GM18907 (cell line): ENCODE data around the gene GDI1.

Experiments used
- ATAC-seq: cut with Tn5 transposase; IDR thresholded peaks from one replicate; pipeline ENCODE4 v1.9.1; 2021; ENCODE audit warnings: mild to moderate bottlenecking, moderate library complexity; ENCODE audit not compliant: unreplicated experiment

GDI1 gene

DNA sequence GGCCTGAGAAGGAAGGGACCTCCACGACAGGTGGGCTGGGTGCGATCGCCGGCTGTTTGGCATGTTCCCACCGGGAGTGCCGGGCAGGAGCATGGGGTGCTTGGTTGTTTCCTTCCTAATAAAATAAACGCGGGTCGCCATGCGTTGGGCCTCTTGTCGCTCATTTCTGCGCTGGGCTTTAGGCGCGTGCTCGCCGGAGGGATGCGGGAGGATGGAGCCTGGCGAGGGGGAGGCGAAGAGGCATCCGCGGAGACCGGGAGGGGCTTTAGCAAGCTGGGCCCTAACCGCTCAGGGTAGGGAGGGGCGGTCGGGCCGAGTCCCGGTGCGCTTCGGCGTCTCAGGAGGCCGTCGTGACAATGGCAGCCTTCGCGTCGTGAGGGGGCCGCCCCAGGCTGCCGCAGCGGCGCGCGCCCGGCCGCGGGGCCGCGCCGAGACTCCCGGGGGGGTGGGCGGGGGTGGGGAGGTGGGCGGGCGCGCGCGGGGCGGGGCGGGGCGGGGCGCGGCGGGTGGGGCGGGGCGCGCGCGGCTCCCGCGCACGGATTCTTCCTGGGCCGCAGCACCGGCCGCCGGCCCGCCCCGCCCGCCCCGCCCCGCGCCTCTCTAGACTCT lies 476 bp upstream of the GDI1 start:
- ATAC-seq, result no peak

DNA sequence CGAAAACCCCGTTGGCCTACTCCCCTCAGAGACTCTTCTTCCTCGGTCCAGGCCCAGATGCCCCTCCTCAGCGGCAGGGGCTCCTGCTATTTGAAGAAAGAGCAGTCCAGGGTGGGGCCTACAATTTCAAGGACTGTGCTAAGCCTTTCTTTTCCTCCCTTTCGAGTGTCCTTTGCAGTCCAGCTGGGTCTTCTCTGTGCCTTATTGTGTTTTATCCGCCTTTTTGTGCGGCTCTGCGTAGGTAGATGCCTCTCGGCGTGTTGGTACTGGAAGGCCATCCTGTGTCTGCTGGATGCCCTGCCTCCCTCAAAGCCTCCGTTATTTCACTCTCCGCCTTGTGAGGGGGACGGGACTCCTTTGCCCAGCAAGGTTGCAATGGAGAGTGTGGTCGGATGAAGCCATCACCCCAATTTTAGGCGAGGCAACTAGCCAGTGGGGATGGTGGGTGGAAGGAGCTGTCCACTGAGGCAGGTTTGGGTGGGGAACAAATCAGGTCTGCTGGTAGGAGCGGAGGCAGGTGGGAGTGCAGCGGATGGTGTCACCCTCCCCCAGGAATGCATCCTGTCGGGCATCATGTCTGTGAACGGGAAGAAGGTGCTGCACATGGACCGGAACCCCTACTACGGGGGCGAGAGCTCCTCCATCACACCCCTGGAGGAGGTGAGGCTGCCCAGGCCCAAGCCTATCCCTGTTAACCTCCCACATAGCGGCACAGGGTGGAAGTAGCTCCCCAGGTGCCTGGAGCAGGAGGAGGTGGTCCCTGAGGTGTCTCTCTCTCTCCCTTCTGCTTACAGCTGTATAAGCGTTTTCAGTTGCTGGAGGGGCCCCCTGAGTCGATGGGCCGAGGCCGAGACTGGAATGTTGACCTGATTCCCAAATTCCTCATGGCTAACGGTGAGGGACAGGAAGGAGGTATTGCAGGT lies 1.3 kb downstream of the GDI1 start:
- ATAC-seq, result no peak

DNA sequence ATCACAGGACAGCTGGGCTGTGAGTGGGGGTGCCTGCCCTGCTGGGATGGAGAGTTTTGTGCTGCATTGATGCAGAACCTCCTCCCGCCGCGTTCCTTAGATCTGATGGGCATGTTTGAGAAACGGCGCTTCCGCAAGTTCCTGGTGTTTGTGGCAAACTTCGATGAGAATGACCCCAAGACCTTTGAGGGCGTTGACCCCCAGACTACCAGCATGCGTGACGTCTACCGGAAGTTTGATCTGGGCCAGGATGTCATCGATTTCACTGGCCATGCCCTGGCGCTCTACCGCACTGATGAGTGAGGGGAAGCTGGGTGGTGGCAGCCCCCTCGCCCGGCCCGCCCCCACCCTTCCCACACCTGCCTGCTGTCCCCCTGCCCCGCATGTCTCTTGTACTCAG lies 2.9 kb downstream of the GDI1 start:
- ATAC-seq, result no peak

DNA sequence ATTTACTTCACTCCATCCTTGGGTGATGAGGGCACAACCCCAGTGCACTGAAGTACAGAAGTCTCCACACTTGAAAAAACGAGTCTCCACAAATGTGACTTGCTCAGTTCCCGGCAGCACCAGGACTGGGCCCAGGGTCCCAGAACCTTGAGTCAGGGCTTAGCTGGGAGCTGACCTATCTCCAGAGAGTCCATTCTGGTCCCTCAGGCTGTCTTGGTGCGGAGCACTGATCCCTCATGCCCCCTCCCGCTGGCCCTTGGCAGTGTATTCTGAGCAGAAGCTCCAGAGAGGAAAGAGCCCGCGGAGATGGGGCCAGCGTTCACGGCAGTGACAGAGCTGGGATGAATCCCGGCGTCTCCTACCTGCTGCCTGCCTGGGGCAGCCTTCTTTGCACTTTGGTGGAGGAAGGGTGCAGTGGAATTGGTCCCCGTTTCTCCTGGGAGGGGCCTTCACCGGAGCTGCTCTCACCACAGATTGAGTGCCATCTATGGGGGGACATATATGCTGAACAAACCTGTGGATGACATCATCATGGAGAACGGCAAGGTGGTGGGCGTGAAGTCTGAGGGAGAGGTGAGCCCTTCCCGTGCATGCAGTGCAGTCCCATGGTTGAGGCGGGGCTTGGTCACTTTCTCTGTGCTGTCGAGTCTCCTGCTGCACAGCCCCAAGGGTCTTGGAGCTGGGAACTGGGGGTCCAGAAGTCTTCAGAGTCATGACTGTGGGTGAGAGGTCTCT lies 3.8 kb downstream of the GDI1 start:
- no peak for ATAC-seq

DNA sequence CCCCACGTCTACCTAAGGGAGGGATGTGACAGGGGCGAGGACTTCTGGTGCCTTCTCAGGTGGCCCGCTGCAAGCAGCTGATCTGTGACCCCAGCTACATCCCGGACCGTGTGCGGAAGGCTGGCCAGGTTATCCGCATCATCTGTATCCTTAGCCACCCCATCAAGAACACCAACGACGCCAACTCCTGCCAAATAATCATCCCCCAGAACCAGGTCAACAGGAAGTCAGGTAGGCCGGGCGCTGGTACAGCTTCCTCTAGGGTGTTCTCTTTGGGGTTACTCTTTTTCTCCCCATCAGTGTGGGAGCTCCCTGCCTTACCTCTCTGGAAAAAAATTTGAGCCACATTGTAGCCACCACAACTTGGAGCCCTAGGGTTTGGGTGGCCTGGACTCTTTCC lies 4.6 kb downstream of the GDI1 start:
- no peak for ATAC-seq

DNA sequence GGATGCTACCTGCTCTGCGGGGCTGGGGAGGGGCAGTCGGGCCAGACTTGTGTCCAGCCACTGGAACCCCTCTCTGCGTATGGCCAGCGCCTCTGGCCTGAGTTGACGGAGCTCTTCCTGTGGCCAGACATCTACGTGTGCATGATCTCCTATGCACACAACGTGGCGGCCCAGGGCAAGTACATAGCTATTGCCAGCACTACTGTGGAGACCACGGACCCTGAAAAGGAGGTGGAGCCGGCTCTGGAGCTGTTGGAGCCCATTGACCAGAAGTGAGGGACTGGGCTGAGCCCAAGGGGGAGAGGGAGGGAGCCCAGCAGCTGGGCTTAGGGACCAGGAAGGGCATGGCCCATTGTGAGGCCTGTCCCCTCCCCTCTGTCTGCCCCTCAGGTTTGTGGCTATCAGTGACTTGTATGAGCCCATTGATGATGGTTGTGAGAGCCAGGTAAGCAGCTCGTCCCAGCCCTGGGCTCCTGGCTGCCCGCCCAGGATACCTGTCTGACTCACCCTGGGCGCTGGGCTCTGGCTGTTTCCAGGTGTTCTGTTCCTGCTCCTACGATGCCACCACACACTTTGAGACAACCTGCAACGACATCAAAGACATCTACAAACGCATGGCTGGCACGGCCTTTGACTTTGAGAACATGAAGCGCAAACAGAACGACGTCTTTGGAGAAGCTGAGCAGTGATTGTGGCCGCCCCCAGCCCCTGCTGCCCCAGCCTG lies 5.2 kb downstream of the GDI1 start:
- ATAC-seq, result no peak

DNA sequence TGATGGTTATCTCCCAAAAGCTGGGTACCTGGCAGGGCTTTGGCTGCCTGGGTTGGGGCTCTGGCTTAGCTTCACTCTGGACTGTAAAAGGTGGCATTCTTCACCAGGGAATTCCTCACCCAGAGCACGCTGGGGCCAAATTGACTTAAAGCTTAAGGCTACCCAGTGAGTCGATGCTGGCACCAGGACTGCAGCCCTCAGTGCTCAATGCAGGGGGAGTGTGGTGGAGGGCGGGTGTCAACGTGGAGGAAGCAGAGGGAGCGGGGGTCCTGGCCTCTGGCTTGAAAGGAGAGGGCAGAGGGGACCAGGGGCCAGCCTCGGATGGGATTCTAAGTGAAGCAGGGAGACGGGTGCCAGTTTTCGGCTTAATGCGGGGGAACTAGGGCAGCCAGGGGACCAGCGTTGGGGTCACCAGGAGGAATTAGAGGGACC lies 6.5 kb downstream of the GDI1 start:
- ATAC-seq, result no peak

DNA sequence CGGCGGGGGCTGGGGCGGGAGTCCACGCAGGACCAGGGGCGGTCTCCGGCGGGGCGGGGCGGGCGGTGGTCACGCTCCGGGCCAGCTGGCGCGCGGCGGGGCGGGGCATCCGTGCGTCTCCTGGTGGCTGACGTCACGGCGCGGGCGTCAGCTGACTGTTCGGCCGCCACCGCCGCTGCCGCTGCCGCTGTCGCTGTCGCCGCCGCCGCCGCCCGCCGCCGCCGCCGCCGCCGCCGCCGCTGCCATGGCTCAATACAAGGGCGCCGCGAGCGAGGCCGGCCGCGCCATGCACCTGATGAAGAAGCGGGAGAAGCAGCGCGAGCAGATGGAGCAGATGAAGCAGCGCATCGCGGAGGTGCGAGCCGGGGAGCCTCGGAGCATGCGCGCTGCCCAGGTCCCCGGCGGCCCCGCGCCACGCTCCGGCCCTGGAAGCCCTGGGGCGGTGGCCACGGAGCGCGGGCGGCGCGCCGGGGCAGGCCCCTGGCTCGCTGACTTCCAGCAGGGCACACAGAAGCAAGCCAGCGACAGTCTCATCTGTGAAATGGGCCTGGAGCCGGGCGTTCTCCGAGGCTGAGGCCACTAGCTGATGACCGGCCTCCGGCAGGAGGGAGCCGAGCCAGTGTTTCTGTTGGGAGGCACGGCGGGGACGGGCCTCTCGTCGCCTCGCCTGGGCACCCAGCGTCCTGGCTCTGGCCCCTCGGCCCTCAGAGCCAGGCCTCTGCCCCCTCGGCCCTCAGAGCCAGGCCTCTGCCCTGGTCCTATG lies 7.2 kb downstream of the GDI1 start, which contains the start of gene FAM50A:
FAM50A (plus strand) TSS at position 150 of the 763 bp plus-strand sequence; CDS start at position 245, 95 bp downstream.
- peak; percentile 57 for ATAC-seq

DNA sequence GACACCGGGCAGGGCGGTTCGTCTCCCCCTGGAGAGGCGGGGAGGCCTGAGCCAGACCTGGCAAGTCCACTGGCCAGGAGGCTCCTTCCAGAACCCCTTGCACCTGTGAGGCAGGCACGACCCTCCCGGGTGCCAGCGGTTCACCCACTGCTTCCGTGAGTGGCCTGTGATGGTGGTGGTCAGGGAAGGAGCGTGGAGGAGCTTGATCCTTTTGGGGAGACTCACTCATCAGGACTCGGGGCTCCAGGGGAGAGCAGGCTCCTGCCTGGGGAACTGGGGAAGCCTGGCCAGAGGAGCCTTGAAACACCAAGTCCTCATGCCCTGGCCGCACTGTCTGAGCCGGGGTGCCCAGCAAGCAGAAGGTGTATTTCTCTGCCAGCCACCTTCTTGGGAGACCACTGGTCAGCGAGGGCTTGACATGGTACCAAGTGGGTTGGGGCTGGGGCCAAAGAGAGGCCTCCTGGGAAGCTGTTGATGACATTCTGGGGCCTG lies 7.8 kb downstream of the GDI1 start:
- ATAC-seq, result no peak

DNA sequence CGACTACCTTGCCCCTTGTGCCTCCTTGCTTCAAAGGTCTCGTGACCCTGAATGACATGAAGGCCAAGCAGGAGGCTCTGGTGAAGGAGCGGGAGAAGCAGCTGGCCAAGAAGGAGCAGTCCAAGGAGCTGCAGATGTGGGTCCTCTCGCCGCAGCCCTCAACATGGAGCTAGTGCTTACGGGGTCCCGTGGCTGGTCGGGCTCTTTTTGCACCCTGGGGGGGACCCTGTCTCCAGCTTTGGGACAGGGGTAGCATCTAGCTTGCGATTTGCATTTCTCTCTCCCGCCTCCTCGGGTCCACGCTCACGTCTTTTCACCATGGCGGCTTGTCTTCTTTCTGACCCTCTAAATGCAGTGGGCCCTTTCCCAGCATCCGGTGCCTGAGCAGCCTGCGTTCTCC lies 8.8 kb downstream of the GDI1 start:
- ATAC-seq, result no peak

DNA sequence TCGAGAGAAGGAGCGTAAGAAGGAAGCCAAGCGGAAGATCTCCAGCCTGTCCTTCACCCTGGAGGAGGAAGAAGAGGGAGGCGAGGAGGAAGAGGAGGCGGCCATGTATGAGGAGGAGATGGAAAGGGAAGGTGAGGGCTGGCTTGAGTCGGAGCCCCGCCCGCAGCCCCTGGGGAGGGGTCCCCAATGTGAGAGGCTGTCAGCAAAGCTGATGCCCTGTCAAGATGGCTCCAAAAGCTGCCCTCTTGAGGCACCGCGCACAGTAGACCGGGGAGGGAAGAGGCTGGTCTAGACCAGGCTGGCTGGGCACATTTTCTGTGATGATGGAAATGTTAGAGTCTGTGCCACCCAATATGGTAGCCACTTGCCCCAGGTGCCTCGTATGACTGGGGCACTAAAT lies 9.5 kb downstream of the GDI1 start:
- ATAC-seq, result no peak

DNA sequence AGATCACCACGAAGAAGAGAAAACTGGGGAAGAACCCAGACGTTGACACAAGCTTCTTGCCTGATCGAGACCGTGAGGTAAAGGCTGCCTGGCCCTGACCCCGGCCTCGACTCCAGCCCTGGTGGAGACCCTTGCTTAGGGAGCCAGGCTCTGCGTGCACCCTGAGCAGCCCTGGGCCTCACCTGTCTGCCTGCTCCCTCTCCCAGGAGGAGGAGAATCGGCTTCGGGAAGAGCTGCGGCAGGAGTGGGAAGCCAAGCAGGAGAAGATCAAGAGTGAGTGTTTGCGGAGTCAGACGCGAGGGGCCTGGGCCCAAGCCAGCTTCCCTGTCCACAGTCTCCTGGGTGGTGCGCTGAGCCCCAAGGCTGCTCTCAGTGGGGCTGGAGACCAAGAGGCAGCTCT lies 11.5 kb downstream of the GDI1 start:
- ATAC-seq, result no peak

DNA sequence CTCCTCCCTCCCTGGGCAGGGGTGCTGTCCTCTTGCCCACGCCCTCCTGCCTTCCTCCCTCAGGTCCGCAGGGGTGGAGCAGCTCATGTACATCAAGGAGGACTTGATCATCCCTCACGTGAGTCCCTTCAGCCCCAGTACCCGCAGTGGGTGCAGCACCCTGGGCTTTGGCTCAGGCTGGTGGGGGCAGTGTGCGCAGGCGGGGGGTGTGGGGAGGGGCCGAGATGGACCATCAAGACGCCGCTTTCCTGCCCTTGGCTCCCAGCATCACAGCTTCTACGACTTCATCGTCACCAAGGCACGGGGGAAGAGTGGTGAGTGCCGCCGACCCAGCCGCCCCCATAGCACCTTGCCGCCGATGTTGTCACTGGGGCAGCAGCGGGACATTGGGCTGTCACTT lies 12.7 kb downstream of the GDI1 start:
- ATAC-seq, result no peak

DNA sequence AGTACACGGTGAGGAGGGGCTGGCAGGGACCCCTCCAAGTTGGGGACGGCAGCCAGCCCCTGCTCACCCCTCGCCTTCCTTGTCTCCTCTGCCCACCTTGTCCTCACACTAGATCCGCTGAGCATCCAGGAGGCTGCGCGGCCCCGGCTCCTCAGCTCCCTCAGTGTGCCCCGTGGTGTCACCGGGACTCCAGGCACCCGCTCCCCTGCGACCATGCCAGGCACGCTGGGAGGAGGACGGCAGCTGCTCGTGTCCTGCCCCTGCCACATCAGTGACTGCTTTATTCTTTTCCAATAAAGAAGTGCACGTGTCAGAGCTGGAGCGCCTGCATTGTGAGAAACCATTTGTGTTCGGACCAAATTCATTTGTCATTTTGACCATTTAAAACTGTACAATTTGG lies 13.4 kb downstream of the GDI1 start:
- ATAC-seq, result no peak

DNA sequence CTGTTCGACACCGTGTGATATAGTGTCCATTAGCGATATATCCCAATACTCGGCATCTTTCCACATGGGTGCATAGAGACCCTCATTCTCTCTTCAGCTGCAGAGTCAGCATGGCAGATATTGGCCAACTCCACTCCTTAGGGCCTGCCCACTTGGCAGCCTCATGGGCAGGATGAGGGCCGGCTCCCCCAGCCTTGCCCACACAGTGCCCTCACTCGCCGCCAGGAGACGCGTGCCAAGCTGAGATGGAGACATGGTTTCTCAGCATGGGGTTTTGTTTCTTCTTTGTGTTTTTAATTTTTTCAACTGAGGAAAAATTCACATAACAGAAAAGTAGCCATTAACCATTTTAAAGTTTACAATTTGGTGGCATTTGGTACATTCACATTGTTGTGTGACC lies 15.9 kb downstream of the GDI1 start:
- ATAC-seq, result no peak

DNA sequence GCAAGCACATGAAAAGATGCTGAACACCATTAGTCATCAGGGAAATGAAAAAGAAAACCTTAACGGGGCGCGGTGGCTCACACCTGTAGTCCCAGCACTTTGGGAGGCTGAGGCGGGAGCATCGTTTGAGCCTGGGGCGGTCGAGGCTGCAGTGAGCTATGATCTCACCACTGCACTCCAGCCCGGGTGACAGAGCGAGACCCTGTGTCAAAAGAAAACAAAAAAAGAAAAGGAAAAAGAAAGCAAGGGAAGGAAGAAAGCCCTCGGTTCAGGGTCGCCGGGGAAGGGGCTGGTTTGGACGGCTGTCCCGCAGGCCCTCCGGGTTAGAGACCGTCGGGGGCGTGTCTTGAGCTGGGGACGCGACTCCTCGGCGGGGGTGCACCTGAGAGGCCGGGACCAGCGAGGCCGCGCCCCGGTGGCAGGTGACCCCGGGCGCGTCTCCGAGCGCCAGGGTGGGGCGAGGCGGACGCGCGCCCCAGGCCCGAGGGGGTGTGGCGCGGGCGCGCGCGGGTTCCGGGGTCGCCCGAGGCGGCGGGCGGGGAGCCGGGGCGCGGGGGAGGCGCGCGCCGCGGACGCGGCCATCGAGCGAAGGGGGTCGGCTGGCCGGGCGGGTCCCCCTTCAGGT lies 20.6 kb downstream of the GDI1 start:
- peak; percentile 39 for ATAC-seq

DNA sequence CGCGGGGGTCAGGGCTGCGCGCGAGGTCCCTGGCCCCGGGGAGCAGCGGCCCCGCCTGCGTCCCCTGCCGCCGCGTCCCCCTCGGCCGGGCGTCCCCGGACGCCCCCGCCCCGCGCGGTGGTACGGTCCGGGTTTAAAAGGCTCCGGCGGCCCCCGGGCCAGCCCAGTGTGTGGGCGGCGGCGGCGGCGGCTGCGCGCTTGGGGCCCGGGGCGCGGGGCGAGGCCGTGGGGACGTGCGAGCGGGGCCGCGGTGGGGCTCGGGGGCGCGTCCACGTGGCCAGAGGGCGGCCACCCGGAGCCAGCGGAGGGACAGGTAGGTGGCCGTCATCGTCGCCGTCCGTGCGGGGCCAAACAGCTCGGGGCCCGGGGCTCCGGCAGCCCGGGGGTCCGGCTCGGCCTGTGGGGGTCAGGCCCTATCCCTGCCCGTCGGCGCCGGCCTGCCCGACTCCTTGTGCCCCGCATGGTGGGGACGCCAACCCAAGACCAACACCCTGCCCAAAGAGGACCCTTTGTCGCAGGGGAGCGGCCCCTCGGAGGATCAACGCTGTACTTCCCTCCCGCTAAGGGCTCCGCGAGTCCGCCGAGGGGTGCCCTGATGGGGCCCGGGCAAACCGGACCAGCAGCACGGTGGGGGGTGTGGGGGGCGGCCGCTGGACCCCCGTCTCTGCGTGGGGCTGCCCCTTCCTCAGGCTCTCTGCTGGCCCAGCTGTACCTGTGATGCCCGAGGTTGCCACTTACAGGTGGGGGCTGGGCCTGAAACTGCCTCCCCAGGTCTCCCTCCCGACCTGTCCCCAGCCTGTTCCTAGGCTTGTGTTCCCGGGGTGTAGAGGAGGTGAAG lies 21.4 kb downstream of the GDI1 start, which contains the start of gene PLXNA3:
PLXNA3 (plus strand) TSS at position 166 of the 838 bp plus-strand sequence. CDS start 1,903 bp downstream, outside the sequence.
- peak; percentile 57 for ATAC-seq

DNA sequence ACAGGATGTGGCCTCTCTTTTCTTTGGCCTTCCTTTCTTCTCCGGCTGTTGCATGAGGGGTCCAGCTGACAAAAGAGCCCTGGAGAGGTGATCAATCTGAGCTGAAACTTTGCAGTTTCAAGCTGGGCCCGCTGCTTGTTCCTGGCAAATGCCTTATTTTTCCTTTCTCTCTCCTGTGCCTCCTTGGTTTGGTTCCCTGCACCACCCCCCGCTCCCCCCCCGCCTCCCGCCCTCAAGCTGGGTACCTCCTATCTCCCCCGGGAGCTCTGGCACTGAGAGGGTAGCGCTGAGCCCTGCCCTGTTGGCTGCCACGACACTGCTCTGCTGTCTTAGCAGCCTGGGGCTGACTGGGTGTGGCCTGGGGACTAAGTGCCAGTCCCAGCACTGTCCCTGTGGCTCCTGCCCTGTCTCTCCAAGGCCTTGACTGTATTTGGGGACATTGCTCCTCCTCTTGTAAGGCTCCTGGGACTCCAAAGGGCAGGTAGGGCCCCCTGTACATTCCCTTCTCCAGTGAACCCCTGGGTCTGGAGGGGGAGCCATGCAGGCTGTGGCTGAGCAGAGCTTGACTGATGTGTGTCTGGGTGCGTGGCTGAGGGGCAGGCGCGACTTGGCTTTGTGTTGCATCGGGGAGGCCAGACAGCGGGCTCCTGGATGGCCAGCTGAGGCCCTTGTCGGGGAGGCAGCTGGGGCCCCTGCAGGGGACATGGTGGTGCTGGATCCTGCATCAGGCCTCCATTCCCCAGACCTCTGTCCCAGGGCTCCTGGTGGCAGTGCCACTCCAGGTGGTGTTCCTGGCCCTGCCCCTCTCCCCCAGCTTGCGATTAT lies 22.2 kb downstream of the GDI1 start:
- no peak for ATAC-seq
